Dedifferentiated amniotic fluid mesenchymal stem cell (primary cell): ENCODE measurements around the gene HOXB6.

Experiments used
- DNase-seq: peaks from one replicate; pipeline ENCODE4 v3.0.0-alpha.2; 2016; ENCODE audit errors: extremely low spot score

HOXB6 gene

DNA sequence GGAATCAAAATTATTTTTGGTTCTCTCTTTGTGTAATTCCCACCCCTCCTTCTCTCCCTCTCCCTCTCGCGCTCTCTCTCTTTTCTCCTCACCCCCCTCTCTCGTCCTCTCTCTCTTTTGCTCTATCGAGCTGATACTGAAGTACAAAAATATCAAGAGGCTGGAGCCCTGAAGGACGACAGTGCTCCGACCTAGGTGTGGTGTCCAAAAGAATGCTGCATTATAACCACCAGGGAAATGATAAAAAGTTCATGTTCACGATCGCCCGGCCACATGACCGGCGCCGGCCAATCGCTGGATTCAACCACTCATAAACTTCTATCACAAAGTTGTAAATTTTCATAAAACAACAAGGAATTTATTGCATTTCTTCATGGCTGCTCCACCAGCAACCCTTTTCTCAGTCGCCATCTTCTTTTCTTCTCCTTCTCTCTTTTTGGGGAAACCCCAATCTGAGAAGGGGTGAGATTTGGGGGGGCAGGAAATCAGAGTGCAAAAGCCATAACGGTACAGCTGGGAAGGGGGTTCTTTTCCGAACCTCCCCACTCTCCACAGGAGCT, at the start of gene HOXB6:
Gene HOXB6, minus strand, starts transcription at position 217 of the 560 bp plus-strand sequence. CDS start 6,836 bp downstream, outside the sequence.
- DNase-seq = no peak

DNA sequence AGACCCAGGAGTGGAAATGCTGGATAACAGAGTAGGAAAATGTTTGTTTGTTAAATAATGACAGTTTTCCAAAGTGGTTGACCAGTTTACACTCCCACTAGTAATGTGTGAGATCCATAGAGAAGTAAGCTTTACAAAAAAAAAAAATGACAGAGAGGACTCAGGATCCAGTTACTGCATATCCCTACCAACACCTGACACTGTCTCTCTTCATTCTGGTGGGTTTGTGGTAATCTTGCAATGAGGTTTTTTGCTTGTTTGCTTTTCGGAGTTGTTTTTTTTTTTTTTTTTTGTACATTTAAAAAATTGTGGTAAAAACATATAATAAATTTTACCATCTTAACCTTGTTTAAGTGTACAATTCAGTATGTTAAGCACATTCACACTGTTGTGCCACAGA, 45.0 kb upstream of the HOXB6 start:
- DNase-seq = no peak

DNA sequence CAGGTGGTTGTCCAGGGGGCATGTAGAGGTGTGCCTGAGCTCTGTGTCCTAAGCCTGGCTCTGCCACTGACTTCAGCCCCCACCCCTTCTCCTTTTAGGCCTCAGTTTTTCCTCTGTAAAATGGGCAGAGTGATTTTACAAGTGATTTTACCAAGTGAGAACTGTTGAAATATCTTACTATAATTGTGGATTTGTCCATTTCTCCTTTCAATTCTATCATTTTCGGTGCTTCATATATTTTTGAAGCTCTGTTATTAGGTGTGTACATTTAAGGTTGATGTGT, 43.1 kb upstream of the HOXB6 start:
- no peak for DNase-seq

DNA sequence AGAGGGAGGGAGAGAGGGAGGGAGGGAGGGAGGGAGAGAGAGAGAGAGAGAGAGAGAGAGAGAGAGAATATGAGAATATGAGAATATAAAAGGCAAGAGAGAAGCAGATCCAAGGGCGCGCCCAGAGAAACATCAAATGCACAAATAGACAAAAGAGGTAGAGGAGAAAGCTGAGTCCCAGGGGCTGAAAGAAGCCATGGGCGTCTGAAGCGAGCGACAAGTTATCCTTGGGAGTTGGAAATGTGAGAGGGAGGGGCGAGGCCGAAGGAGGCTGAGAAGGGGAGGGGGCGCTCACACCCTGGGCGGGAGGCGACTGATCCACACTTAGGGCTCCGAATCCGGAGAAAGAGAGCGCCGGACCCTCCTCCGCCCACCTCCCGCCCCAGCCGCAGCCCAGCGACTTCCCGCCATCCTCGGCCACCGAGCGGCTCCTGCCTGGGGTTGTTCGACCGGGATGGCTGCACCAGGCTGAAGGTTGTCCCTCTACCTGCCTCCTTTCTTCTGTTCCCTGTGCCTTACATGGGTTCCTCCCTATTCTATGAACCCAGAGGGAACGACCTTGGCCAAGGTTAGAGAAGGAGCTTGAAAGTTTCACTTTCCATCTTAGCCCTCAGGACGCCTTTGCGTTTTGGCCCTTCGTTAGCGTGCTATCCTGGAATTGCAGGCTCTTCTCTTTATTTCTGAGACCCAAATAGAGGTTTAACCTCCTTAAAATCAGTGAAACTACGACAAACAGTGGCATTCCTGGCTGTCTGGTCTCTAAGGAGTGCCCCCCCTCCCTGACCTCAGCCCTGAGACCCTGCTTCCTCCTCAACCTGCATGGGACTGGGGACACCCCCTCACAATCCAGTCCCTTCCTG, 42.5 kb upstream of the HOXB6 start:
- DNase-seq = no peak

DNA sequence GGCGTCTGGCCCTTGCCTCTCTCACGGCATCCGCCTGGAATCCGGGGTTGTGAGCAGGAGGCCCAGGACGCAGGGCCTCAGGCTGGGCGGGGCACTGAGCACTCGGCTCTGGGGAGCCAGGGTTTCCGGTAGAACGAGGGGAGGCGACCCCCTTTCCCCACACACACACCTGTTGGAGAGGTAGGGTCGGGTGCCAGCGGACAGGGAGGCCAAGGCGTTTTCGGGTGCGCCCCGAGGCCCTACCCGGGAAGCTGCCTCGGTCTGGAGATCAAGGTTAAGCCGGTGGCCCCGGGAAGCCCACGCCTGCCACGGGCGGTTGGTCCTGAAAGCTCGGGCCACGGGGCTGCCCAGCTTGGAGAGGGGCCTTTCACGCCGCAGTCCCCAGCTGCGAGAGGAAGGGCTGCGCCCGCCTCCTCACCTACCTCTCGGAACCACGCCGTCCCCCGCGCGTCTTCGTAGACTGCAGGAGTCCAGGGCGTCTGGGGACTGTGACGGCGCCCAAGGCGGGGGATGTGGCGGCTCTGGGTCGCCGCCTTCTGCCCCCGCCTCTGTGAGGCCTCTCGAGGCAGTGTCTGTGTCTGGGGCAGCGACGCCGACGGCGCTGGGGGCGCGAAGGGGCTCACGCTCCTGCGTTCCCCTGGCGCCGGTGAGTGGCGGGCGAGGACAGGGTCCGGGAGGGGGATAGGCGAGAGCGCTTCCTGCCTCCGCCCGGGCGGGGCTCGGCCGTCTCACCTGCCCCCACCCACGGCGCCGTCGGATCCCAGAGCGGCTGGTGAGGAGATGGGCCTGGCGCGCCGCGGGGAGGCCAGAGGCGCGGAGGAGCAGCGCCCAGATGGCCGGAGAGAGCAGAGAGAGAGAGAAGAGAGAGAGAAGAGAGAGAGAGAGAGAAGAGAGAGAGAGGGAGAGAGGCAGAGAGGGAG, 41.7 kb upstream of the HOXB6 start:
- DNase-seq = no peak

DNA sequence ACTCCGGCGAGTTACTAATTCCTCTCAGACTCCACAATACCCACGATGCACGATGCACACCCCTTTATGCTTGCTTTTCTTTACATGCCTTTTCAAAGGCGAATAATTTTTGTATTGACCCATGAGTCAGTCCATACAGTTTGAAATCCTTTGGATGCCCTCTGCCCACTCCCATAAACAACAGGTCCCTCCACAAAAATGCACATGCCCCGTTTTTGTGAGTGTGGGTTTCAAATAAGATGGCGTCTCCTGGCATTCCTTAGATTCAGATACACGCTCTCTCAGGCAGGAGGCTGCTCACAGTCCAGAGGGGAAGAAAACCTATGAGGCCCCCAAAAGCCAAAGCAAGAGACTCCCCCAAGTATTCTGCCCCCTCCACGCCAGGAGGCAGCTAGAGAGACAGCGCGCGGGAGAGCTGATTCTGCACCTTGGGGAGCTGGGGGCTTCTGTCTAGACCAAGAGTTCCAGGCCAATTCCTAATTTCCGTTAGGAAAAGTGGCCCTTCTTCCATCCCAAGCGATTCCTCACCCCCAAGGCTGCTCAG, 40.9 kb upstream of the HOXB6 start:
- DNase-seq = no peak

DNA sequence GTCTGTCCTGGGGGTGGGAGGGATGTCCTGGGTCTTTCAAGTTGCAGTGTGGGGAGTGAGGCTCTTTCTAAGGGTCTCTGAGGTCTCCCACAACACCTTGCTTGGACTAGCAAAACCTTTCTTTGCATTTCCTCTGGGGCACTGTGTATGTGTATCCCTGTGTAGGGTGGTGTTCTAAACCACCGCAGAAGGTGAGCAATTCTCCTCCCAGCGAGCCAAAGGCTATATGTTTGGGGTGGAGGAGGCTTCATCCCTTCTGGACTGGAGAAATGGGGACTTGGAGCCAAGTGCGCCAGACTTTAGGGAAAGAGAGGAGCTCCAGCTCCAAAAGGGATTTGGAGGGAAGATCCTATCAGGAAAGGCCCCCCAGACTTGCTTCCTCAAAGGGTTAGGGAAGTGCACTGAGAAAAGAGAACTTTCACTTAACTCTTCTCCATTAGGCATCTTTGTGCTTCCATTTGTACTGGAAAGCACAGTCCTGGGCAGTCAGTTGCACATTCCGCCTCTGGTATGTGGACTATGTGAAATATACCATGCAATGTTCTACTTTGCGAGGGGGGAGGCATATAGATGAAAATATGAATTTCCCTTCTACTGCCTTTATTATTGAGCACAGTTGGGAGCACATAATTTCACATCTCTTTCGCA, 40.2 kb upstream of the HOXB6 start:
- DNase-seq = no peak

DNA sequence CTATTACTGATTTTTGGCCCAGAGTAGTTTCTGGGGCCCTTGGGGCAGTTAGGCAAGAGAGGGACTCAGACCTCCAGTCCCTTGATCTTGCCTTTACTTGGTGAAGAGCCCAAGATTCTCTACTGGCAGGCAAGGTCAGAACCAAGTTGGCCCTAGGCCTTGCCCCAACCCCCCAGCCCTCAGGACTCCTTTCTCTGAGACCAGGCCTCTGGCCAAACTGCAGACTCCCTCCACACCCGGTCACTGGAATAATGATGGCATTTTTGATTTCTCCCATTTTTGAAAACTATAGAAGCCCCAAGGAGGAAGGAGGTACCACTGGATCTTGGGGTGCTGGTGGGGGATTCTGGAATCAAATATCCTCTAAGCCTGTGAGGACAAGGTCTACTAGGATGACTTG, 39.4 kb upstream of the HOXB6 start:
- no peak for DNase-seq

DNA sequence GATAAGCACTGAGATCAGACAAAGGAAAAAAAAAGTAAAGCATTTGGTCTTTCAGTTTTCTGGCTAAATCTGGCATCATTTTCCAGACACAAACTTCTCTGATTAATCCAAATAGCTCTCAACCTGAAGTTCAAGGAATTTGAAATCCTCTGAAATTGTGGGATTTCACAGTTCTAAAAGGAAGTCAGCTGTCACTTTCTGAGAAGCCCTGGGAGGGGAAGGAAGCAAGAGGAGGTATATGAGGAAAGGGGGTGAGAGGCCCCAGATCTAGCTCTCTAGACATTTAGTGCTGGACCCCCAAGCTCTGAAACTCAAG, 38.9 kb upstream of the HOXB6 start:
- DNase-seq = no peak

DNA sequence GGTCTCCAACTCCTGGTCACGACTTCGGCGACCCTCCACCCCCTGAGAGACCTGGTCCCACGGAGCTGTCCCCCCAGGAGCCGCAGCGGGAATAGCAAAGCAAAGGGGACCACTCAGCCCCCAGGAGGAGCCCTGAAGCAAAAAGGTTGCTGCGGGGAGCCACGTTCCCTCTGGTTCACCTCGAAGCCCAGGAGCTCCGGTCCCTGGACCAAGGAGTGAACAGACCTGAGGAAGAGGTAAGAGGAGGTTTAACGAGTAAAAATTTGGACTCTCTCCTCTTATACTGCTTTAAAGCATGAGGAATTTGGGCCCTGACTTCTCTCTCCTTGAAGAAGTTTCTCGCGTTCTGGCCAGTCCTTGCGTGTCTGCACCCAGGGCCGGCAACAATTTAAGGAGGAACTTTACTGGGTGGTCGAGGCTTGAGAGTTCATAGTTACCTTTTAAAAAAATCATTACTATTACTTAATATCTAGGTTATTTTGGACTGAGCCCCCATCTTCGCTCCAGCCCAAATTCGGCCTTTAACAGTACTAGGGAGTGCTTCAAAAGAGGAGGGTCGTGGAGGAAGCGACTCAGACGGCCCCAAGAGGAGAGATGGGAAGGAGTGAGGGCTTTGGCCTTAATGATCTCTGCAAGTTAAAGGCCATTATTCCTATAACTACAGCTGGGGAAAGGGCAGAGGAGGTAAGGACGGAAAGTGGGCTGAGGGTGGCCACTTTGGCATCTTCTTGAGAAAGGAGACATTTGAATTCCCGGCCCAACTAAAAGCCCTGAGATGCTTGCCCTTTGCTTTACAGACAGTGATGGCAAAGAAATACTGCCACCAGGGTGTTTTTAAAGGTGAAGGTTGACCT, 38.3 kb upstream of the HOXB6 start:
- no peak for DNase-seq

DNA sequence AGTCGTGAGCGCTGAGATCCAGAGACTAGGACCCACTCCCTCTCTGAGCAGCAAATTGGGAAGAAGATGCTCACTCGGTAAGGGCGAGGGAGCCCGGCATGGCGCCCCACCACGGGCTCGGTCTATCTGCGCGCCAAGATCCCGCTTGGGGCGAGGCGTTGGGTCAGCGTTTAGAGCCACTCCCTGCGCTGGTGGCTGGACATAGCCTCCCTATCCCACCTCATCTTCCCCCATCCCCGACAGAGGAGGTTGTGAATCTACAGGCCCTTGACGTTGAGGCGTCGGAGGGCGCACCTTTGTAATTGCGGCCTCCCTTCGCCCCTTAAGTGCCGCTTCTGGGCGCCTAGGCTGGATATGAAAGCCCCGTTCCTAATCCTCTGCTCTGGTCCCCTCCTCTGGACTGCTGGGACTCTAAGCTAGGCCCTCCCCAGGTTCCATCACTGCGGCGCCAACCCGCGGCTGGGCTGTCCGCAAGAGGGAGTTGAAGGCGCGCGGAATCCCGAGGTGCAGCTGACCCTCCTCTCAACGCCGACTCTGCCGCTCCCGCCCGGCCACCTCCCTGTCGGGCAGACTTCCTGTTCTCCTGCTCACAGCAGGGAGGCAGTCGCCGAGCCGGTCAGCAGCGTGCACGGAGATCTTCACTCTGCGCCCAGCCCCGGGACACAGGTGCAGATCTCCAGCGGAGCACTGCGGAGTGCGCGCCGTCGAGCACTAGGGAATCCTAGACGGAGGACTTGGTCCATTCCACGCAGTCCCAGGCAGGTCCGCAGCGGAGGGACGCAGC, 37.5 kb upstream of the HOXB6 start:
- no peak for DNase-seq

DNA sequence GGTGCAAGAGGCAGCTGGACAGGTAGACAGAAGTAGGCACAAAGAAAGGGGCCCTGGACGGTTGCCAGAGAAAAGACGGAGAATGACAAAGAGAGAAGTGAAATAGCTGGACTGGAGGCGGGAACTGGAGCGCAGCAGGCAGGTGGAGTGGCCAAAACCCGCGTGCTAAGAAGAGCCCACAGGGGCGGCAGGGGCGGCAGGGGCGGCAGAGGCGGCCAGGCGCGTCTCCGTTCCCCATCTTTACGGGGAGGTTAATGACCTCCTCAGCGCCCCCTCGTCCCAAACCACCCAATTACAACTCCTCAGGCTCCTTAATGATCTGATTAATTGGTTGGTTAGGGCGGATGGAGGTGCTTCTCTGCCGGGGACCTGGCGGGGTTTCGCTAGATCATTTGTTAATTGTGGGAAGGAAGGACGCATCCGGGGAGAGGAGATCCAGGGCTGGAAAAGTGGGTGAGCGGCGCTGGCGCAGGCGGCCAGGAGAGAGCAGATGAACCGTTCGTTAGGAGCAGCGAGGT, 36.8 kb upstream of the HOXB6 start:
- no peak for DNase-seq

DNA sequence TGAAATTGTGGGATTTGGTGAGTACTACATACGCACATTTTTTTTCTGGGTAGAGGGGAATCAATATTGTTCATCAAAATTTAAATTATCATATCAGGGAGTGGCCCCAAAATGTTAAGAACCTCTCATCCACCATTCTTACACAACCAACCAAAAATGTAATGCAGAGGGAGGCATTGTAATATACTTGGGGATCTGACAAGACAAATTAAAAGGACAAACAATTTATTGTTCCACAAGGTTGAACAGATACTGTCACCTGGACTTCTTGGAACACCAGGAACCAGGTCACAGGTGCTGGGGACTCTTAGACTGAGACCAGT, 36.0 kb upstream of the HOXB6 start:
- no peak for DNase-seq

DNA sequence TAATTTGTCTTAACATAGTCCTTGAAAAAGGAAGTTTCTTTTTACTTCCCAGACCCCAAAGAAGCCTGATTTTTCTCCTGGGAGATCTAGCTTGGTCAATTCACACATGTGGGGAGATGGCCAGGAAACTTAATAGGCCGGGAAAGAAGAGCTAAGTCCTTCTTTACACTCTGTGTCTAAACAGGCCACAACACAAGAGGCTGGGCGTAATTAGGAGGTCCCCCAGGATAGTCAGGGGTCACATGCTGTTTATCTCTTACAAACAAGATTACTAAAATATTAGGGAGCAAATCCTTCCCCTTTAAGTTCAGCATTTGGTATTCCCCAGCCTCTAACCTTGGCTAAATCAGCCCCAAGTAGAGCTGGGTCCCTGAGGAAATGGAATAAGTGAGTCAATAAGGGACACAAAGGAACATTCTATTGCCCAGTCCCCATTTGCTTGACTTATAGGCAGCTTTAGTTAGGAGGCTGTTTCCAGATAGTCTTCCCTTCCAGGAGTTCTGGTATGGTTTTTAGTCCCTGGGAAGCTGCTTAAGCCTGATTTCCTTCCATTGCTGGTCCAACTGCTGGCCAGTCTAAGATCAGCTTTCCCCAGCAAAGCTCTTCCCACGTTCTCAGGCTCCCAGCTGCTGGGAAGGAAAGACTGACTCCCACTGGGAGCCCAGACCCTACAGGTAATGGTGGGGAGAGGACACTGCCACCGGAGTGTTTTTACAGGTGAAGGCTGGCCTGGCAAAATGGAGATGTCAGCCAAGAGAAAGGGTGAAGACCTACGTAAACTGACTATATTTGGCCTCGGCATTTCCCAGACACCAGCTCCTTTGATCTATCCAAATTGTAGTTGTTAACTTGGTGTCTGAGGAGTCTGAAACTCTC, 35.4 kb upstream of the HOXB6 start:
- no peak for DNase-seq

DNA sequence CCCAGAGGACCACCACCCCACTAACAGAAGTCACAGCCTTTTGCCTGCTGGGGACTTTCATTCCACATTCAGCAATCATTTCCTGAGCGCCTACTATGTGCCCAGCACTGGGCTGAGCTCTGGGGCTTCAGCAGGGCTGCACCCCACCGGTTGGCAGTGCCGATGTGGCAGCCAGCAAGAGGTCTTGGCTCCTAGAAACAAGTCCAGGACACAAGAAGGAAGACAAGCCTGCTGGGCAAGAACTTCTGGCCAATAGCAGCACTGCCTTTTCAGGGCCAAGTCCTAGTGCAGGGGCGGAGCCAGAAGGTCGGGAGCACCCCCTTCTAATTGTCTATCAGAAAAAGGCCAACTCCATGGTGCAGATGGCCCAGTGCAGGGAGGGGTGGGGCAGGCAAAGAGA, 34.4 kb upstream of the HOXB6 start:
- DNase-seq = no peak

DNA sequence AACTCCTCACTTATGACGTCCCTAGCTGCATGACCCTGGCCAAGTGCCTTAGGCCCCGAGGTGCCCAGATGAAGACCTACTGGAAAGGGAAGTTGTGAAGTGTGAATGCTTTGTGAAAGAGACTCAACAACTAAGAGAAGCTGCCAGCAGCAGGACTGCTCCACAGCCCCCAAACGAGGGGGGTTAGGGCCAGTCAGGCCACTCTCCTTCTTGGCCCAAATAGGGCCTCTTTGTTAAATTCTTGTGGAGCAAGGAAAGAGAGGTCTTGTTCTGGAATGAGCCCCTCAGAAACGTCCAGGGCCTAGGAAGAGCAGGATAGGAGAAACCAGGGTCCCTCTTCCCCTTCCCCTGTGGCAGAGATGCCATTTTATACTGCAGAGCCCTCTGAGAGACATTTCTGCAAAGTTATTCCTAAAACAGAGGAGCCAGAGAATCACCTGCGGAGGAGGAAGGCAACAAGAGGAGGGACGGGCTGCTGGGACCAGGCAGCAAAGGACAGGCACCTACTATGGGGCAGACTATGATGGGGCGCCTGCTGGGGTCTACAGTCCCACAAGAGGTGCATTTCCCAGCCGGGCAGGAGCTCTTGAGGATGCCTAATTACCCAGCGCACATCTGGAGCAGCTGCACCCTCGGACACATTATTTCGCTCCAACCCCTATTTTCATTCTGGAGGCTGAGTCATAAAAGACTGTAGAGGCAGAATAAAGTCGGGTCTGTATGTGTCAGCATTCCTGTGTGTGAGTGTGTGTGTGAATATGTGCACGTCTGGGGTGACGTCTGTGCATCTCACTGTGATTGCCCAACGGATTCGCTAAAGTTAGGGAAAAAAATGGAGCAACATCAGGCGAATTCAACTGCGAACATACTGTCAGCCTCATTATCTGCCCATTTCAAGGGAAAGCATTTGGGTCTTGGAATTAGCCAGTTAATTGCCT, 32.8 kb upstream of the HOXB6 start:
- no peak for DNase-seq

DNA sequence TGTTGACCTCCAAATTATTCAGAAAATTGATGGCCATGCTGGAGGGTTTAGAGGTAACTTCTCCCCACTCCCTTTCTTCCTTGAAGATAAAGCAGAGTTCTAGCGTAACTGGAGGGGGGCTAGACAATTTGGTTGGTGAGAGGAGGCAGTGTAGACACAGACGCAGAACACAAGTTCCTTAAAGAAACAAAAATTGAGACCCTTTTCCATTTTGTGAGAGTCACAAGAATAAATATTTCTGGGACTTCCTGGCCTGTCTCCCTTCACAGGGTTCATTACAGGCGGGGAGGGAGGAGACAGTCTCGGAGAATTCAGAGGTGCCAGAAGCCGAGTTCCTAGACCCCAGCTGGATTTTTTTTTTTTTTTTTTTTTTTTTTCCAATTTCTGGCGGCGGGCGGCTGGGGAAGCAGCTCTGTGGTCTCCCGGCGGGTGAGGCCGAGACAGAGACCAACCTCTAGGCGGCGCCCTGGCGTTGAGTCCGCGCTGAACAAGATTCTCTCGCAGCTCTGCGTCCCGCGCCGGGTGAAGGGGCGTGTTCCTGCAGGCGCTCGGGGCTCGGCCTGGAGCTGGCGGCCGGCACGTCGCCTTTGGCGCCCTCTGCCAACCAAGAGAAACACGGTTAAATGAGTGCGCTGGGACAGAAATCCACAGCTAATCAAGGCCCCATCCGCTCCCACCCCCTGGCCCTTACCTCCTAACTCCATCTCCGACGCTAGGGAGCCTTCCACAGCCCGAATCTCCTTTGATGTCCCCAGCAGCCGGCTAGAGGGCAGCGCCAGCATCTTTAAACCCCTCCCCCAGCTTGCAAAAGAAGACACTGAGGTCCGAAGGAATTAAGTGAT, 31.6 kb upstream of the HOXB6 start:
- DNase-seq = no peak
